A673 (cell line): ENCODE data around the gene MRC1. TPM values are rescaled to one million over a fixed set of nuclear protein-coding genes. Genes with fewer than 3 reads are reported as not detected.
A peak's percentile ranks its signal among the peaks of the same experiment; 100 is the strongest.

ENCODE experiments used
- BruUV-seq: library from RNA; stranded (reverse); fragments of 400-500 nt; replicated peaks from 2 replicates; lab custom pipeline; 2021; lab: Mats Ljungman, UMichigan
- CTCF ChIA-PET: fragments of 300-600 bp; sonication (Branson Sonifier 250); formaldehyde crosslinking; loops from one replicate; lab custom pipeline; 2022; ENCODE audit warnings: antibody characterized with exemption; lab: Charles Lee
- POLR2A ChIA-PET: fragments of 300-600 bp; sonication (Branson Sonifier 250); formaldehyde crosslinking; loops from one replicate; lab custom pipeline; 2022; ENCODE audit warnings: antibody characterized with exemption; ENCODE audit not compliant: low non-redundant PET; lab: Charles Lee
- DNase-seq: peaks from one replicate; pipeline ENCODE4 v3.0.0-alpha.2; 2015; ENCODE audit warnings: low spot score
- H3K27ac ChIP-seq: fragments of 200-600 bp; sonication (generic); 2 replicates; pipeline ENCODE4 v1.5.1; 2016; ENCODE audit warnings: mixed run types, low read depth, mild to moderate bottlenecking, mixed read lengths, antibody characterized with exemption, low read length; ENCODE audit not compliant: poor library complexity, severe bottlenecking
- H3K27me3 ChIP-seq: fragments of 200-600 bp; sonication (generic); replicated peaks from 2 replicates; pipeline ENCODE4 v1.6.1; 2017; ENCODE audit warnings: mixed run types, low read depth, mild to moderate bottlenecking, mixed read lengths, antibody characterized with exemption, low read length; ENCODE audit not compliant: insufficient read depth, poor library complexity
- H3K36me3 ChIP-seq: fragments of 200-600 bp; sonication (generic); 2 replicates; pipeline ENCODE4 v1.6.1; 2016; ENCODE audit warnings: mixed run types, mild to moderate bottlenecking, mixed read lengths, antibody characterized with exemption, low read length; ENCODE audit not compliant: insufficient read depth, poor library complexity, severe bottlenecking
- H3K4me1 ChIP-seq: fragments of 200-600 bp; sonication (generic); 2 replicates; pipeline ENCODE4 v1.6.1; 2017; ENCODE audit warnings: mixed run types, mild to moderate bottlenecking, mixed read lengths, antibody characterized with exemption, low read length; ENCODE audit not compliant: insufficient read depth, poor library complexity, severe bottlenecking
- H3K4me3 ChIP-seq: fragments of 200-600 bp; sonication (generic); 2 replicates; pipeline ENCODE4 v1.5.1; 2016; ENCODE audit warnings: low read depth, mixed run types, mild to moderate bottlenecking, mixed read lengths, low read length; ENCODE audit not compliant: poor library complexity, severe bottlenecking
- H3K9me3 ChIP-seq: fragments of 200-600 bp; sonication (generic); 2 replicates; pipeline ENCODE4 v1.6.1; 2016; ENCODE audit warnings: mixed run types, low read depth, mild to moderate bottlenecking, mixed read lengths, antibody characterized with exemption, low read length; ENCODE audit not compliant: poor library complexity, severe bottlenecking
- CTCF ChIP-seq: fragments of 300-800, 200-600 bp; sonication (generic); conservative IDR thresholded peaks from 2 replicates; pipeline ENCODE4 v1.5.1; 2017; ENCODE audit warnings: low read depth, mild to moderate bottlenecking, antibody characterized with exemption, low read length, moderate library complexity, mixed read lengths
- EZH2 ChIP-seq: fragments of 200-600 bp; sonication (generic); IDR thresholded peaks from 2 replicates; pipeline ENCODE4 v1.6.1; 2017; ENCODE audit warnings: borderline replicate concordance, low read depth, mild to moderate bottlenecking, mixed read lengths, antibody characterized with exemption, low read length; ENCODE audit not compliant: poor library complexity, severe bottlenecking
- intact Hi-C: fragments of 100-400 bp; cut with micrococcal nuclease; formaldehyde crosslinking; loops from one replicate; pipeline ENCODE4 v1.10.0; 2022; ENCODE audit not compliant: unreplicated experiment
- total RNA-seq: library from RNA; stranded (reverse); gene quantifications from 2 replicates; pipeline ENCODE4 v1.2.3, GENCODE V29; 2021

MRC1 gene
- total RNA-seq, 1 experiment from 2014 or later: 0.15 TPM

- TF ChIP-seq EZH2: no peak
- peak; percentile 87 for TF ChIP-seq CTCF
- H3K4me3 ChIP-seq: no peak overlapping the region
- ChIA-PET POLR2A (no interaction called here), CTCF (no interaction called here)
- intact Hi-C loops: loop anchor here (1.0 to 2.0 kb wide), 2 partner anchors 194 to 305 kb away; no protein-coding TSS in a partner anchor
- no peaks in the 10 kb centered on the region for H3K27me3 ChIP-seq
- no peaks in the 10 kb centered on the region for H3K36me3 ChIP-seq
- H3K27ac ChIP-seq: no peak overlapping the region
- H3K4me1 ChIP-seq: peaks cover 3% of the 10 kb centered on the region
- no peaks in the 10 kb centered on the region for H3K9me3 ChIP-seq
- peak; percentile 86 for DNase-seq
- BruUV-seq: no TSS peak
Measured at GRCh38 chr10:17910125-17910789, 101.1 kb downstream of the MRC1 start.

GRCh38 chr10:17912754-17913153 is 103.6 kb downstream of the MRC1 start:
- intact Hi-C loops: no loop called here
- no peak overlapping the region for H3K4me3 ChIP-seq
- H3K4me1 ChIP-seq: peaks cover 3% of the 10 kb centered on the region
- no TSS peak for BruUV-seq
- ChIA-PET POLR2A (no interaction called here), CTCF (no interaction called here)
- H3K27ac ChIP-seq: no peak overlapping the region
- no peak for DNase-seq
- H3K9me3 ChIP-seq: no peaks in the 10 kb centered on the region
- TF ChIP-seq CTCF: no peak
- no peak for TF ChIP-seq EZH2
- H3K27me3 ChIP-seq: no peaks in the 10 kb centered on the region
- no peaks in the 10 kb centered on the region for H3K36me3 ChIP-seq

DNA sequence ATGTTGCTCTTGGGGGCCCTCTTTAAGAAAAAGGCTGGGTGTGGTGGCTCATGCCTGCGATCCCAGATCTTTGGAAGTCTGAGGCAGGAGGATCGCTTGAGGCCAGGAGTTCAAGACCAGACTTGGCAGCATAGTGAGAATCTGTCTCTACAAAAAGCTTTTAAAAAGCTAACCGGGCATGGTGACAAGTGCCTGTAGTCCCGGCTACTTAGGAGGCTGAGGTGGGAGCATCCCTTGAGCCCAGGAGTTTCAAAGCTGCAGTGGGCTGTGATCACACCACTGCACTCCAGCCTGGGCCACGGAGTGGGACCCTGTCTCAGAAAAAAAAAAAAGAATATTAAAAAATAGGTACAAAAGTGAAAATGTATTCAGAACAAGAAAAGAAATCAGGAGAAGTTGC is 104.5 kb downstream of the MRC1 start:
- DNase-seq: no peak
- H3K27me3 ChIP-seq: no peaks in the 10 kb centered on the region
- intact Hi-C loops: no loop called here
- H3K36me3 ChIP-seq: no peaks in the 10 kb centered on the region
- no peak for TF ChIP-seq EZH2
- TF ChIP-seq CTCF: no peak
- H3K9me3 ChIP-seq: no peaks in the 10 kb centered on the region
- no peak overlapping the region for H3K4me3 ChIP-seq
- H3K4me1 ChIP-seq: peaks cover 3% of the 10 kb centered on the region
- POLR2A ChIA-PET: no interaction called here
- CTCF ChIA-PET: interaction anchor here (0.6 kb wide), 1 partner anchor 177 kb away, joined by 3 read pairs; no protein-coding TSS in a partner anchor
- no TSS peak for BruUV-seq
- H3K27ac ChIP-seq: no peak overlapping the region
